H1 (cell line): Measurements from ENCODE around the gene C14orf132. TPM values are rescaled to one million over a fixed set of nuclear protein-coding genes. Genes with fewer than 3 reads are reported as not detected.

ENCODE experiments used
- CTCF ChIA-PET: fragments of 300-600 bp; sonication (Branson Sonifier 250); formaldehyde crosslinking; loops from one replicate; lab custom pipeline; 2021; ENCODE audit not compliant: partially characterized antibody; lab: Charles Lee
- POLR2A ChIA-PET: fragments of 300-600 bp; sonication (Branson Sonifier 250); formaldehyde crosslinking; loops from one replicate; lab custom pipeline; 2021; ENCODE audit warnings: inconsistent platforms; ENCODE audit not compliant: partially characterized antibody; lab: Charles Lee
- DNase-seq, 2 experiments: peaks; one replicate each; pipeline versions ENCODE4 v3.0.0 to v3.0.0-alpha.2; 2010 to 2022; ENCODE audit warnings: low spot score in 2 of 2, low read depth in 1 of 2, mixed read lengths in 1 of 2
- FAIRE-seq: peaks from 2 replicates; lab custom pipeline; 2011; peaks lifted over from hg19 to GRCh38; lab: Jason Lieb, UNC
- H2AFZ ChIP-seq: 2 replicates; pipeline ENCODE4 v1.8.1; 2012; ENCODE audit warnings: low read length, inconsistent platforms
- H2AK5ac ChIP-seq: 2 replicates; pipeline ENCODE4 v1.6.1; 2013; ENCODE audit warnings: low read depth, low read length
- H2BK120ac ChIP-seq: replicated peaks from 2 replicates; pipeline ENCODE3; 2013; ENCODE audit warnings: low read depth, low read length, inconsistent platforms
- H2BK12ac ChIP-seq: 2 replicates; pipeline ENCODE4 v1.6.1; 2013; ENCODE audit warnings: low read depth, low read length
- H2BK15ac ChIP-seq: 2 replicates; pipeline ENCODE4 v1.6.1; 2013; ENCODE audit warnings: low read length
- H2BK20ac ChIP-seq: 2 replicates; pipeline ENCODE4 v1.6.1; 2013; ENCODE audit warnings: low read length
- H2BK5ac ChIP-seq: 2 replicates; pipeline ENCODE4 v1.6.1; 2013; ENCODE audit warnings: low read depth, low read length
- H3K14ac ChIP-seq: 2 replicates; pipeline ENCODE4 v1.6.1; 2013; ENCODE audit warnings: inconsistent platforms; ENCODE audit not compliant: insufficient read length
- H3K18ac ChIP-seq: 2 replicates; pipeline ENCODE4 v1.6.1; 2013; ENCODE audit warnings: low read length; ENCODE audit errors: extremely low read depth
- H3K23ac ChIP-seq: 2 replicates; pipeline ENCODE4 v1.6.1; 2013; ENCODE audit warnings: inconsistent platforms; ENCODE audit not compliant: insufficient read length
- H3K23me2 ChIP-seq: 2 replicates; pipeline ENCODE4 v1.6.1; 2013; ENCODE audit warnings: low read depth, low read length
- H3K27ac ChIP-seq: 2 replicates; pipeline ENCODE4 v1.6.1; 2011; ENCODE audit warnings: low read depth, low read length, inconsistent platforms
- H3K27me3 ChIP-seq, 4 experiments: replicated peaks in 1 of 4; 1 replicate in 1 of 4; 2 replicates in 3 of 4; pipeline versions ENCODE4 v1.6.1 to v1.8.1; 2011 to 2013; ENCODE audit warnings: low read length in 3 of 4, mild to moderate bottlenecking in 3 of 4, inconsistent platforms in 2 of 4, mixed read lengths in 2 of 4, moderate library complexity in 1 of 4; ENCODE audit not compliant: control insufficient read depth in 3 of 4, insufficient read depth in 3 of 4; ENCODE audit errors: extremely low read depth in 1 of 4
- H3K36me3 ChIP-seq, 4 experiments: 2 replicates each; pipeline versions ENCODE4 v1.6.1 to v1.8.1; 2011 to 2013; ENCODE audit warnings: mild to moderate bottlenecking in 4 of 4, low read length in 3 of 4, moderate library complexity in 2 of 4, control low read depth in 1 of 4, inconsistent platforms in 1 of 4; ENCODE audit not compliant: insufficient read depth in 4 of 4, control insufficient read depth in 2 of 4
- H3K4ac ChIP-seq: replicated peaks from 2 replicates; pipeline ENCODE3; 2013; ENCODE audit warnings: low read length, low read depth, mixed read lengths, inconsistent platforms; ENCODE audit not compliant: insufficient read length
- H3K4me1 ChIP-seq, 4 experiments: replicated peaks in 1 of 4; 1 replicate in 1 of 4; 2 replicates in 3 of 4; pipeline versions ENCODE4 v1.6.1 to v1.8.1; 2011 to 2013; ENCODE audit warnings: low read length in 3 of 4, inconsistent platforms in 2 of 4, mixed read lengths in 1 of 4; ENCODE audit not compliant: insufficient read depth in 4 of 4, control insufficient read depth in 3 of 4
- H3K4me2 ChIP-seq, 2 experiments: 2 replicates each; pipeline versions ENCODE4 v1.6.1 to v1.8.1; 2011 to 2013; ENCODE audit warnings: low read depth in 2 of 2, low read length in 2 of 2, control low read depth in 1 of 2, inconsistent platforms in 1 of 2, mild to moderate bottlenecking in 1 of 2; ENCODE audit not compliant: insufficient read depth in 1 of 2
- H3K4me3 ChIP-seq, 4 experiments: fragments of 200-600, 300-600 bp in 1 of 4; sonication (generic), shearing (Covaris generic), sonication (Bioruptor Twin) in 1 of 4; 2 replicates each; pipeline versions ENCODE4 v1.5.1 to v1.8.1; 2011 to 2016; ENCODE audit warnings: low read length in 4 of 4, low read depth in 3 of 4, control low read depth in 2 of 4, inconsistent platforms in 2 of 4, mild to moderate bottlenecking in 2 of 4, mixed read lengths in 1 of 4, moderate library complexity in 1 of 4; ENCODE audit not compliant: insufficient read depth in 2 of 4; ENCODE audit errors: extremely low read depth in 1 of 4
- H3K56ac ChIP-seq: replicated peaks from 2 replicates; pipeline ENCODE3; 2013; ENCODE audit warnings: low read depth, mild to moderate bottlenecking, mixed read lengths, low read length, inconsistent platforms; ENCODE audit not compliant: insufficient read length
- H3K79me1 ChIP-seq: 2 replicates; pipeline ENCODE4 v1.6.1; 2013; ENCODE audit warnings: low read depth, low read length, control low read depth
- H3K79me2 ChIP-seq, 2 experiments: 2 replicates each; pipeline versions ENCODE4 v1.6.1 to v1.8.1; 2012 to 2013; ENCODE audit warnings: low read length in 2 of 2, mild to moderate bottlenecking in 2 of 2, inconsistent platforms in 1 of 2; ENCODE audit not compliant: insufficient read depth in 2 of 2, control insufficient read depth in 1 of 2
- H3K9ac ChIP-seq, 4 experiments: replicated peaks in 1 of 4; 1 replicate in 1 of 4; 2 replicates in 3 of 4; pipeline versions ENCODE4 v1.6.1 to v1.8.1; 2011 to 2013; ENCODE audit warnings: low read depth in 3 of 4, low read length in 3 of 4, control low read depth in 2 of 4, mild to moderate bottlenecking in 2 of 4, moderate library complexity in 2 of 4, inconsistent platforms in 1 of 4; ENCODE audit errors: extremely low read depth in 1 of 4
- H3K9me3 ChIP-seq, 2 experiments: 2 replicates each; pipeline versions ENCODE4 v1.6.1 to v1.8.1; 2012 to 2013; ENCODE audit warnings: mild to moderate bottlenecking in 2 of 2, moderate library complexity in 2 of 2, control low read depth in 1 of 2, inconsistent platforms in 1 of 2, low read depth in 1 of 2, low read length in 1 of 2, mixed read lengths in 1 of 2; ENCODE audit not compliant: insufficient read depth in 2 of 2
- H4K20me1 ChIP-seq, 2 experiments: replicated peaks in 1 of 2; 2 replicates each; pipeline versions ENCODE3 to v1.8.1; 2011 to 2013; ENCODE audit warnings: inconsistent platforms in 2 of 2, low read length in 2 of 2, mild to moderate bottlenecking in 1 of 2; ENCODE audit not compliant: insufficient read depth in 2 of 2, control insufficient read depth in 1 of 2
- H4K5ac ChIP-seq: 2 replicates; pipeline ENCODE4 v1.6.1; 2013; ENCODE audit warnings: low read length, low read depth, mixed read lengths, inconsistent platforms; ENCODE audit not compliant: insufficient read length
- H4K8ac ChIP-seq: 2 replicates; pipeline ENCODE4 v1.8.0; 2013; ENCODE audit warnings: mild to moderate bottlenecking, moderate library complexity, low read length, inconsistent platforms; ENCODE audit not compliant: insufficient read depth; ENCODE audit errors: extremely low read depth
- H4K91ac ChIP-seq: replicated peaks from 2 replicates; pipeline ENCODE3; 2013; ENCODE audit warnings: low read length, mixed read lengths, inconsistent platforms; ENCODE audit not compliant: insufficient read length
- EP300 ChIP-seq, 2 experiments: IDR thresholded peaks; 1 replicate in 1 of 2; 2 replicates in 1 of 2; pipeline ENCODE4 v1.6.1; 2011 to 2012; ENCODE audit warnings: low read depth in 2 of 2, low read length in 2 of 2, mild to moderate bottlenecking in 2 of 2, borderline replicate concordance in 1 of 2, inconsistent platforms in 1 of 2, moderate library complexity in 1 of 2
- HDAC6 ChIP-seq: IDR thresholded peaks from one replicate; pipeline ENCODE4 v1.7.1; 2012; ENCODE audit warnings: low read depth, mild to moderate bottlenecking, inconsistent platforms, low read length, moderate library complexity
- NRF1 ChIP-seq: IDR thresholded peaks from 2 replicates; pipeline ENCODE4 v1.6.1; 2011; ENCODE audit warnings: mild to moderate bottlenecking, low read depth, low read length, improper control_type of control experiment
- whole genome bisulfite sequencing, 2 experiments: shearing (Covaris generic) in 1 of 2; methylation state at CpG; one replicate each; pipeline versions ENCODE4 v1.1.6 to v1.1.7; 2013 to 2015; ENCODE audit warnings: low lambda C conversion rate in 2 of 2, mixed read lengths in 2 of 2, inconsistent platforms in 1 of 2, low coverage in 1 of 2, missing lambda C conversion rate in 1 of 2; ENCODE audit not compliant: insufficient replicate concordance in 2 of 2, insufficient coverage in 1 of 2, insufficient read length in 1 of 2; ENCODE audit errors: extremely low coverage in 1 of 2, missing lambda C conversion rate in 1 of 2; 5-methylcytosine and 5-hydroxymethylcytosine counted together
- polyA plus RNA-seq, 7 experiments: library from polyadenylated mRNA; depleted of rRNA in 3 of 7; stranded (reverse) in 5 of 7; unstranded in 2 of 7; fragments of >200 nt in 5 of 7; fragments of 200-250 nt in 2 of 7; gene quantifications; 1 replicate in 5 of 7; 2 replicates in 1 of 7; 4 replicates in 1 of 7; pipeline versions ENCODE4 v1.2.1 to v1.2.3, GENCODE V29; 2011 to 2013; ENCODE audit warnings: missing spikeins in 2 of 7, mixed read lengths in 2 of 7
- total RNA-seq: library from RNA; stranded (reverse); fragmentation: NEBNext Ultra II Directional; extraction: Animal tissue kit (Norgen Biotek cat#: 25700); gene quantifications from 2 replicates; pipeline ENCODE4 v1.2.1, GENCODE V29; 2021
- TF ChIP-seq, protein P1 (sequence below): IDR thresholded peaks from 2 replicates; pipeline ENCODE4 v1.6.1; 2012; ENCODE audit warnings: inconsistent platforms
- TF ChIP-seq, protein P2 (sequence below): IDR thresholded peaks from 2 replicates; pipeline ENCODE4 v1.6.1; 2012; ENCODE audit warnings: inconsistent platforms

C14orf132 gene
- total and polyA plus RNA-seq, 2 of the 8 experiments (the other 6 are each of a cell fraction or from before 2014, with no cell fraction given) = 11.7 to 32.5 TPM

DNA sequence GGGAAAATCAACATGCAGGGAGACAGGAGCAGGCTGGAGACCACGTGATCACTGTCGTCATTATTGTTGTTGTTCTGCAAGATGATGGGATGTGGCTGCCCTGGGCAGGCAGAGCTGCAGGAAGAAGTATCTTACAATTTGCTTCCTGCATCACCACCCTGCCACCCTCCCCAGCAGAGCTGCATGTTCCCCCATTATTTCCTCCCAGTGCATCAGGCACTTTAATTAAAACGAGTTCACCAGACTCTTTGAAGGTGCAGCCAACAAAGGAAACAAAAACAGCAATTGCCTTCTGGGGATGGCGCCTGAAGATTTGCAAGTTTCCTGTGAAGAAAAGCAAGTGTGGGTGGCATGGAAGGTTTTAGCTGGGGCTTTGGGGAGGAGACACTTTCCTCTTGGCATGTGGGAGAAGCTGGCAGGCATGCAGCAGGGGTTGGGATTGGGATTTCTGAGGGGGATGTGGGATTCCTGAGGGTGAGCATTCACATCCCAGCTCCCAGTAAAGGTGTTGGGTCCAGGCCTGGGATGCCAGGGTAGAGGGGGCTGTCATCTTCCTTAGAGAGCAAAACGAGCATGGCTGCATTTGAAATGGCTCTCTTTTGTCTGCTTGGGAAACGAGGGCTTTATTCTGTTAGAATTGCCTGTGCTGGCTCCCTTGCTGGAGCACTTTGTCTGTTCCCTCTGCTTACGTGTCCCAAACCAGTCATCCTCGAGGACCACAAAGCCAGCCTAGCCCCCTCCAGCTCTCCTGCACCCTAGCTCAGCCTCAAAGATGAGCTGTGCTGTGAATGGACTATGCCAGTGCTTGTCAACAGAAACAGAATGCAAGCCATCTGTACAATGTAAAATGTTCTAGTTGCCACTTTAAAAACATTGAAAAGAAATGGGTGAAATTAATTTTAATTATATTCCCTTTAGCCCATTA, 11.5 kb upstream of the C14orf132 start:
- POLR2A ChIA-PET = interaction anchor here (0.8 kb wide), 1 partner anchor 13 kb away, joined by 5 read pairs; no protein-coding TSS in a partner anchor

More for the DNA sequence above, 11.5 kb upstream of the C14orf132 start:
- Histone ChIP-seq H2AFZ (peak overlapping the region; percentile 61; the same call in 1 of the 2 replicates), H3K23me2 (no peaks in the 10 kb centered on the region), H3K9me3 (no peaks in the 10 kb centered on the region), H3K56ac (no peak overlapping the region), H3K4ac (no peak overlapping the region), H3K27ac (no peak overlapping the region), H3K4me1 (no peaks in the 10 kb centered on the region; a peak in 1 of 7 replicates), H2BK5ac (no peak overlapping the region), H3K36me3 (no peaks in the 10 kb centered on the region), H3K9ac (no peak overlapping the region), H4K91ac (no peak overlapping the region), H3K79me2 (no peaks in the 10 kb centered on the region), H2BK15ac (no peak overlapping the region), H3K14ac (no peak overlapping the region), H3K27me3 (no peaks in the 10 kb centered on the region; a peak in 1 of 7 replicates), H2BK12ac (no peak overlapping the region), H3K23ac (no peak overlapping the region), H3K18ac (no peak overlapping the region), H2BK120ac (no peak overlapping the region), H2BK20ac (no peak overlapping the region), H3K4me2 (no peak overlapping the region), H3K79me1 (no peaks in the 10 kb centered on the region), H4K5ac (no peak overlapping the region), H2AK5ac (no peak overlapping the region), H4K8ac (no peak overlapping the region; the same call in 1 of the 2 replicates), H4K20me1 (no peaks in the 10 kb centered on the region), H3K4me3 (no peak overlapping the region; a peak in 1 of 8 replicates)
- DNase-seq = no peak
- TF ChIP-seq, protein P1, sequence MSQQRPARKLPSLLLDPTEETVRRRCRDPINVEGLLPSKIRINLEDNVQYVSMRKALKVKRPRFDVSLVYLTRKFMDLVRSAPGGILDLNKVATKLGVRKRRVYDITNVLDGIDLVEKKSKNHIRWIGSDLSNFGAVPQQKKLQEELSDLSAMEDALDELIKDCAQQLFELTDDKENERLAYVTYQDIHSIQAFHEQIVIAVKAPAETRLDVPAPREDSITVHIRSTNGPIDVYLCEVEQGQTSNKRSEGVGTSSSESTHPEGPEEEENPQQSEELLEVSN = no peak
- no peak for TF ChIP-seq EP300 (IDR thresholded peaks at IDR 0.05; ENCODE audit: borderline replicate concordance in 1 of 2, low read depth in 2 of 2, low read length in 2 of 2)
- TF ChIP-seq HDAC6 = no peak
- TF ChIP-seq, protein P2, sequence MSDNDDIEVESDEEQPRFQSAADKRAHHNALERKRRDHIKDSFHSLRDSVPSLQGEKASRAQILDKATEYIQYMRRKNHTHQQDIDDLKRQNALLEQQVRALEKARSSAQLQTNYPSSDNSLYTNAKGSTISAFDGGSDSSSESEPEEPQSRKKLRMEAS = no peak
- no peak for TF ChIP-seq NRF1
- CTCF ChIA-PET = interaction anchor here (1.2 to 2.4 kb wide), 4 partner anchors 10 to 71 kb away, joined by 3 to 6 read pairs (median 5); no protein-coding TSS in a partner anchor
- WGBS, 2 experiments = 74% methylated on average over 8 of the region's 8 CpGs; no CpG with 5 or more reads in 1 of the 2 experiments
- FAIRE-seq = no peak
